22Rv1 (cell line): ENCODE results near the gene COPG2.

Experiments used
- CTCF ChIP-seq: fragments of 450-650 bp; IDR thresholded peaks from 2 replicates; pipeline ENCODE4 v1.5.1; 2017; ENCODE audit warnings: mild to moderate bottlenecking
- ZFX ChIP-seq: fragments of 450-650 bp; IDR thresholded peaks from 2 replicates; pipeline ENCODE4 v1.6.1; 2017; ENCODE audit warnings: antibody characterized with exemption, borderline replicate concordance

DNA sequence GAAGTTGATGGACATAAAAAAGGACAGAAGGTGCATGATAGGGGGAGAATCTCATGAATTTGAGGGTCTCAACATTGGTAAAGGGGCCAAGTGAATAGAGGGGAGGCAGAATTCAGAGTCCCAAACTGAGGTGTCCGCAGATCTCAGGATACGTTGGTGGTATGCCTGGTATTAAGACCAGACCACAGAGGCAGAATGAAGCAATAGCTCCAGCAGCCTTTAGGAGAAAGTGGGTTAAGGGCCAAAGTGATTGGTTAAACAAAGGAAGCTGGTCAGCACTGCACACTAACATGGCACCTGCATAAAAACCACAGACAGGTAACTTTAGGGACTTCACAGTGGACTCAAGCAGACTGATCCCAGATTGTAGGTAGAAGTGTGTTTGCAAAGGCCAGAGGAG lies 139.1 kb downstream of the COPG2 start:
- no peak for TF ChIP-seq CTCF
- TF ChIP-seq ZFX: no peak
